Astrocyte (in vitro differentiated cells and primary cell): ENCODE measurements around the gene GAPVD1. TPM values are rescaled to one million over a fixed set of nuclear protein-coding genes. Genes with fewer than 3 reads are reported as not detected.
A peak's percentile ranks its signal among the peaks of the same experiment; 100 is the strongest.

ENCODE experiments used
- DNase-seq: peaks from one replicate; pipeline ENCODE4 v3.0.0-alpha.2; 2010; ENCODE audit warnings: low read depth
- FAIRE-seq: peaks from 2 replicates; lab custom pipeline; 2011; peaks lifted over from hg19 to GRCh38; lab: Jason Lieb, UNC
- H2AFZ ChIP-seq: 2 replicates; pipeline ENCODE4 v1.6.0; 2012; ENCODE audit warnings: low read depth, low read length, inconsistent platforms
- H3K27ac ChIP-seq: 2 replicates; pipeline ENCODE4 v1.5.1; 2011; ENCODE audit warnings: low read depth, low read length, inconsistent platforms
- H3K27me3 ChIP-seq: 2 replicates; pipeline ENCODE4 v1.6.0; 2011; ENCODE audit warnings: low read length, inconsistent platforms; ENCODE audit not compliant: insufficient read depth
- H3K36me3 ChIP-seq: 2 replicates; pipeline ENCODE4 v1.5.1; 2011; ENCODE audit warnings: low read length, inconsistent platforms; ENCODE audit not compliant: insufficient read depth
- H3K4me1 ChIP-seq: 2 replicates; pipeline ENCODE4 v1.5.1; 2011; ENCODE audit warnings: low read length, inconsistent platforms; ENCODE audit not compliant: insufficient read depth
- H3K4me2 ChIP-seq: 2 replicates; pipeline ENCODE4 v1.6.0; 2012; ENCODE audit warnings: low read length, inconsistent platforms
- H3K4me3 ChIP-seq: 2 replicates; pipeline ENCODE4 v1.5.1; 2011; ENCODE audit warnings: low read depth, mild to moderate bottlenecking, low read length, inconsistent platforms; ENCODE audit not compliant: insufficient read depth
- H3K79me2 ChIP-seq: 2 replicates; pipeline ENCODE4 v1.6.0; 2012; ENCODE audit warnings: mild to moderate bottlenecking, low read length, inconsistent platforms; ENCODE audit not compliant: insufficient read depth
- H3K9ac ChIP-seq: 2 replicates; pipeline ENCODE4 v1.6.0; 2012; ENCODE audit warnings: mild to moderate bottlenecking, low read length, inconsistent platforms
- H3K9me3 ChIP-seq: 2 replicates; pipeline ENCODE4 v1.5.1; 2012; ENCODE audit warnings: low read depth, mild to moderate bottlenecking, low read length, inconsistent platforms; ENCODE audit not compliant: insufficient read depth
- H4K20me1 ChIP-seq: 2 replicates; pipeline ENCODE4 v1.6.0; 2012; ENCODE audit warnings: low read length, inconsistent platforms; ENCODE audit not compliant: insufficient read depth
- H3K27ac Mint-ChIP-seq: one replicate; pipeline ENCODE4 v1.8.0; 2021; ENCODE audit warnings: mild to moderate bottlenecking, mixed read lengths; ENCODE audit not compliant: unreplicated experiment
- H3K27me3 Mint-ChIP-seq: one replicate; pipeline ENCODE4 v1.8.0; 2021; ENCODE audit warnings: low read depth, mixed read lengths; ENCODE audit not compliant: unreplicated experiment
- H3K36me3 Mint-ChIP-seq: one replicate; pipeline ENCODE4 v1.8.0; 2021; ENCODE audit warnings: low read depth, mixed read lengths; ENCODE audit not compliant: unreplicated experiment
- H3K4me1 Mint-ChIP-seq: one replicate; pipeline ENCODE4 v1.8.0; 2021; ENCODE audit warnings: low read depth, mixed read lengths; ENCODE audit not compliant: unreplicated experiment
- H3K4me3 Mint-ChIP-seq: one replicate; pipeline ENCODE4 v1.8.0; 2021; ENCODE audit warnings: mild to moderate bottlenecking, moderate library complexity, mixed read lengths; ENCODE audit not compliant: unreplicated experiment
- H3K9me3 Mint-ChIP-seq: one replicate; pipeline ENCODE4 v1.8.0; 2021; ENCODE audit warnings: mild to moderate bottlenecking, mixed read lengths; ENCODE audit not compliant: unreplicated experiment
- EZH2 ChIP-seq: IDR thresholded peaks from 2 replicates; pipeline ENCODE4 v1.6.1; 2012; ENCODE audit warnings: mild to moderate bottlenecking, low read length, inconsistent platforms; ENCODE audit not compliant: insufficient read depth
- total RNA-seq: library from RNA; stranded (reverse); gene quantifications from 2 replicates; pipeline ENCODE4 v1.2.1, GENCODE V29; 2021
- TF ChIP-seq, protein P1 (sequence below): IDR thresholded peaks from 2 replicates; pipeline ENCODE4 v1.5.1; 2011; ENCODE audit warnings: low read depth, mild to moderate bottlenecking, inconsistent platforms, low read length, moderate library complexity; ENCODE audit not compliant: insufficient read depth

Gene GAPVD1
- total RNA-seq, 1 donor from 2014 or later, result 54.4 TPM

DNA sequence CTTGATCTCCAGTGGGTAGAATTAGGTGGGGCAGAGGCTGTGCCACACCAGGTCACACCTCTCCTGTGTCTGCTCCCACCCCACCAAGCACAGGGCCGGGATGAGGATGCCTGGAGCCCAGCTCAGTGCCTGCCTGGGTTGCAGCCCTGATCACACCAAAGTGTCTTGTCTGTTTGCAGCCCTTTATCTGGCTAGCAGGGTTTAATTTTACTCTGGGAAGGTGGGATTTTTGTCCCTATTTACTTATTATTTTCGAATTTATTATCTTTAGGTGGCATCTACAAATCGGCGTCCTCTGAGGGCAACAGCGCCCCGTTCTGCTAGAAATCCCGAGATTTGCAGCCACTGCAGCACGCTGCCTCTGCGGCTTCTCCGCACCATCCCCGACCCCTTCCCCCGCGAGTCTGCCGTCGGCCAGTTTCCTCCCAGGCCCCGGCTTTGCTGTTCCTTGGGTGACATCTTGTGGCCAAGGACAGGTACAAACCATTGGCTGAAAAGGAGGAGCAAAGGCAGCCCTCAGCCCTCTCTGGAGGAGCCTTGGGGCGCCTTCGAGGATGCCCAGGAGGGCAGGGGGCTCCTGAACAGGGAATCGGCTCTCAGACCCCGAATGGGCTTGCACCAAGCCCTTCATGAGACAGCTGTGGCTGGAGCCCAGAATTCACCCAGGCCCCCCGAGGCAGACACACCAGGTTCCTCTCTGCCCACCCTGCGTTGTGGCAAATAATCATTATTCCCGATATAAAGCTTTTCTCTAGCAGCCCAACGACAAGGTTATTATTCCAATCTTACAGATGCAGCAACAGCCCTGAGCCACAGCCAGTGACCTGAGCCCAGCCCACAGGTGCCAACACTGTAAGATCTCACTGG, 113.0 kb downstream of the GAPVD1 start:
- Mint-ChIP-seq H3K36me3 (peaks cover 2% of the 10 kb centered on the region), H3K9me3 (no peaks in the 10 kb centered on the region), H3K27ac (no peak overlapping the region), H3K4me1 (peaks cover 2% of the 10 kb centered on the region), H3K4me3 (peak overlapping the region; percentile 46), H3K27me3 (peaks cover 5% of the 10 kb centered on the region)
- Histone ChIP-seq H3K9me3 (no peaks in the 10 kb centered on the region), H3K27me3 (no peaks in the 10 kb centered on the region), H4K20me1 (no peaks in the 10 kb centered on the region), H3K36me3 (no peaks in the 10 kb centered on the region), H2AFZ (no peak overlapping the region), H3K4me2 (peak overlapping the region; percentile 81), H3K9ac (peak overlapping the region; percentile 16), H3K4me1 (no peaks in the 10 kb centered on the region), H3K79me2 (no peaks in the 10 kb centered on the region), H3K4me3 (peak overlapping the region; percentile 31), H3K27ac (no peak overlapping the region)
- DNase-seq (peak; percentile 51), FAIRE-seq (peak; percentile 55)
- no peak for TF ChIP-seq EZH2
- TF ChIP-seq, protein P1, sequence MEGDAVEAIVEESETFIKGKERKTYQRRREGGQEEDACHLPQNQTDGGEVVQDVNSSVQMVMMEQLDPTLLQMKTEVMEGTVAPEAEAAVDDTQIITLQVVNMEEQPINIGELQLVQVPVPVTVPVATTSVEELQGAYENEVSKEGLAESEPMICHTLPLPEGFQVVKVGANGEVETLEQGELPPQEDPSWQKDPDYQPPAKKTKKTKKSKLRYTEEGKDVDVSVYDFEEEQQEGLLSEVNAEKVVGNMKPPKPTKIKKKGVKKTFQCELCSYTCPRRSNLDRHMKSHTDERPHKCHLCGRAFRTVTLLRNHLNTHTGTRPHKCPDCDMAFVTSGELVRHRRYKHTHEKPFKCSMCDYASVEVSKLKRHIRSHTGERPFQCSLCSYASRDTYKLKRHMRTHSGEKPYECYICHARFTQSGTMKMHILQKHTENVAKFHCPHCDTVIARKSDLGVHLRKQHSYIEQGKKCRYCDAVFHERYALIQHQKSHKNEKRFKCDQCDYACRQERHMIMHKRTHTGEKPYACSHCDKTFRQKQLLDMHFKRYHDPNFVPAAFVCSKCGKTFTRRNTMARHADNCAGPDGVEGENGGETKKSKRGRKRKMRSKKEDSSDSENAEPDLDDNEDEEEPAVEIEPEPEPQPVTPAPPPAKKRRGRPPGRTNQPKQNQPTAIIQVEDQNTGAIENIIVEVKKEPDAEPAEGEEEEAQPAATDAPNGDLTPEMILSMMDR, result peak; percentile 57

DNA sequence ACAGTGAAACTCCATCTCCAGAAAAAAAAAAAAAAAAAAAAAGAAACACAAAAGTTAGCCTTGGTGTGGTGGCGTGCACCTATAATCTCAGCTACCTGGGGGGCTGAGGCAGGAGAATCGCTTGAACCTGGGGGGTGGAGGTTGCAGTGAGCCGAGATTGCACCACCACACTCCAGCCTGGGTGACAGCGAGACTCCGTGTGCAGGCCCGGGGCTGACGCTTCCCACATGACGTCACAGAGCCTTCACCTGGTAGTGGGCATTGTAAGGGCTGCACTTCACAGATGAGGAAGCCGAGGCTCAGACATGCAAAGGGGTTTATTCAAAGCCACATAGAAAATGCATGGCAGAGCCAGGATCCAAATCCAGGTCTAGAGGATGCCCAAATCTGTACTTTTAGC, 114.2 kb downstream of the GAPVD1 start:
- no peak overlapping the region for H3K27ac Mint-ChIP-seq
- H3K27ac ChIP-seq, result no peak overlapping the region
- peaks cover 1% of the 10 kb centered on the region for H3K36me3 Mint-ChIP-seq
- H3K36me3 ChIP-seq, result no peaks in the 10 kb centered on the region
- no peaks in the 10 kb centered on the region for H3K9me3 Mint-ChIP-seq
- no peak overlapping the region for H3K4me3 Mint-ChIP-seq
- peaks cover 2% of the 10 kb centered on the region for H3K4me1 Mint-ChIP-seq
- H3K27me3 Mint-ChIP-seq, result peaks cover 5% of the 10 kb centered on the region
- no peak for TF ChIP-seq EZH2
- TF ChIP-seq, protein P1, result no peak
- no peak for DNase-seq
- H3K9ac ChIP-seq, result no peak overlapping the region
- H4K20me1 ChIP-seq, result no peaks in the 10 kb centered on the region
- no peak for FAIRE-seq
- H3K4me3 ChIP-seq, result no peak overlapping the region
- no peaks in the 10 kb centered on the region for H3K9me3 ChIP-seq
- H2AFZ ChIP-seq, result no peak overlapping the region
- no peaks in the 10 kb centered on the region for H3K79me2 ChIP-seq
- H3K4me1 ChIP-seq, result peaks cover 4% of the 10 kb centered on the region
- no peak overlapping the region for H3K4me2 ChIP-seq
- no peaks in the 10 kb centered on the region for H3K27me3 ChIP-seq
